B cell (primary cell): ENCODE measurements around the gene CCK. TPM values are rescaled to one million over a fixed set of nuclear protein-coding genes. Genes with fewer than 3 reads are reported as not detected.

ENCODE experiments used
- ATAC-seq: fragments of 200-7000 bp; cut with Tn5 transposase; one replicate; pipeline ENCODE4 v1.10.0; 2021; ENCODE audit warnings: low read depth, mild to moderate bottlenecking, moderate number of reproducible peaks, moderate library complexity
- CTCF ChIA-PET: fragments of 350-600 bp; sonication (Branson Sonifier 250); formaldehyde crosslinking; loops from one replicate; lab custom pipeline; 2021; ENCODE audit warnings: antibody characterized with exemption, inconsistent platforms; lab: Charles Lee
- POLR2A ChIA-PET: fragments of 350-600 bp; sonication (Branson Sonifier 250); formaldehyde crosslinking; loops from one replicate; lab custom pipeline; 2021; ENCODE audit warnings: antibody characterized with exemption; lab: Charles Lee
- DNase-seq: peaks from one replicate; pipeline ENCODE4 v3.0.0; 2013
- H2AFZ ChIP-seq: 2 replicates; pipeline ENCODE4 v1.6.1; 2012; ENCODE audit warnings: mild to moderate bottlenecking, low read depth, low read length; ENCODE audit not compliant: insufficient read depth, poor library complexity, severe bottlenecking
- H3K27ac ChIP-seq, 2 donors: 1 replicate in 1 of 2; 2 replicates in 1 of 2; pipeline ENCODE4 v1.5.1; 2012 to 2013; ENCODE audit warnings: low read length in 2 of 2, mild to moderate bottlenecking in 2 of 2, moderate library complexity in 1 of 2
- H3K27me3 ChIP-seq, 4 experiments: fragments of 200-600 bp in 1 of 4; sonication (generic) in 1 of 4; replicated peaks in 1 of 4; 1 replicate in 2 of 4; 2 replicates in 2 of 4; pipeline versions ENCODE4 v1.6.1 to v1.7.0; 2013 to 2016; ENCODE audit warnings: low read length in 3 of 4, mild to moderate bottlenecking in 2 of 4, mixed read lengths in 1 of 4, moderate library complexity in 1 of 4; ENCODE audit not compliant: insufficient read depth in 4 of 4, control insufficient read depth in 3 of 4; ENCODE audit errors: control extremely low read depth in 1 of 4
- H3K36me3 ChIP-seq, 2 experiments: replicated peaks in 1 of 2; 1 replicate in 1 of 2; 2 replicates in 1 of 2; pipeline versions ENCODE4 v1.6.1 to v1.7.1; 2013; ENCODE audit warnings: low read length in 1 of 2; ENCODE audit not compliant: insufficient read depth in 2 of 2, control insufficient read depth in 1 of 2; ENCODE audit errors: control extremely low read depth in 1 of 2, extremely low read depth in 1 of 2
- H3K4me1 ChIP-seq, 2 donors: fragments of 200-600 bp in 1 of 2; sonication (generic) in 1 of 2; 1 replicate in 1 of 2; 2 replicates in 1 of 2; pipeline versions ENCODE4 v1.5.1 to v1.6.1; 2013 to 2017; ENCODE audit warnings: low read length in 2 of 2; ENCODE audit not compliant: control insufficient read depth in 2 of 2, insufficient read depth in 2 of 2
- H3K4me2 ChIP-seq: replicated peaks from 2 replicates; pipeline ENCODE3; 2012; ENCODE audit warnings: mild to moderate bottlenecking, low read depth, low read length; ENCODE audit not compliant: poor library complexity, severe bottlenecking
- H3K4me3 ChIP-seq, 5 experiments: fragments of 200-600 bp in 1 of 5; sonication (generic) in 1 of 5; 1 replicate in 3 of 5; 2 replicates in 2 of 5; pipeline versions ENCODE4 v1.5.1 to v1.7.0; 2011 to 2016; ENCODE audit warnings: low read length in 4 of 5, mild to moderate bottlenecking in 4 of 5, low read depth in 2 of 5, control low read depth in 1 of 5, moderate library complexity in 1 of 5; ENCODE audit not compliant: insufficient read depth in 1 of 5; ENCODE audit errors: control extremely low read depth in 1 of 5, extremely low read depth in 1 of 5
- H3K79me2 ChIP-seq: fragments of 200-600 bp; sonication (generic); one replicate; pipeline ENCODE4 v1.6.0; 2016; ENCODE audit warnings: low read length; ENCODE audit not compliant: control insufficient read depth, insufficient read depth
- H3K9ac ChIP-seq: fragments of 200-600 bp; sonication (generic); 2 replicates; pipeline ENCODE4 v1.6.1; 2017; ENCODE audit warnings: mild to moderate bottlenecking, low read length, moderate library complexity
- H3K9me3 ChIP-seq, 3 donors: one replicate each; pipeline versions ENCODE4 v1.6.1 to v1.7.1; 2013; ENCODE audit warnings: low read length in 2 of 3; ENCODE audit not compliant: control insufficient read depth in 2 of 3, insufficient read depth in 1 of 3; ENCODE audit errors: control extremely low read depth in 1 of 3
- H4K20me1 ChIP-seq: 2 replicates; pipeline ENCODE4 v1.6.0; 2012; ENCODE audit warnings: mild to moderate bottlenecking, low read length; ENCODE audit not compliant: insufficient read depth, control insufficient read depth, poor library complexity, severe bottlenecking
- H3K27ac Mint-ChIP-seq: one replicate; pipeline ENCODE4 v1.8.0; 2021; ENCODE audit warnings: mixed read lengths
- H3K27me3 Mint-ChIP-seq: one replicate; pipeline ENCODE4 v1.8.0; 2021; ENCODE audit warnings: mixed read lengths
- H3K4me1 Mint-ChIP-seq: one replicate; pipeline ENCODE4 v1.8.0; 2021; ENCODE audit warnings: mixed read lengths
- H3K4me3 Mint-ChIP-seq: one replicate; pipeline ENCODE4 v1.8.0; 2021; ENCODE audit warnings: mixed read lengths
- H3K9me3 Mint-ChIP-seq: one replicate; pipeline ENCODE4 v1.8.0; 2022; ENCODE audit warnings: mixed read lengths; ENCODE audit not compliant: insufficient read depth
- EZH2 ChIP-seq: IDR thresholded peaks from 2 replicates; pipeline ENCODE4 v1.6.1; 2012; ENCODE audit warnings: borderline replicate concordance, low read depth, mild to moderate bottlenecking, moderate library complexity, low read length; ENCODE audit not compliant: insufficient read depth, poor library complexity, severe bottlenecking
- WGBS: methylation state at CpG from one replicate; pipeline ENCODE4 v1.1.5; 2013; ENCODE audit warnings: missing lambda C conversion rate; ENCODE audit not compliant: insufficient coverage; 5-methylcytosine and 5-hydroxymethylcytosine counted together
- intact Hi-C: fragments of 100-400 bp; cut with micrococcal nuclease; formaldehyde crosslinking; loops from one replicate; pipeline ENCODE4 v1.10.0; 2022
- polyA plus RNA-seq: library from polyadenylated mRNA; depleted of rRNA; stranded (reverse); fragments of >200 nt; gene quantifications from 2 replicates; pipeline ENCODE4 v1.2.3, GENCODE V29; 2012
- total RNA-seq, 2 donors: library from RNA; stranded (reverse); fragments of 120-200 nt in 1 of 2; gene quantifications; 1 replicate in 1 of 2; 2 replicates in 1 of 2; pipeline versions ENCODE4 v1.2.3 to v1.2.4, GENCODE V29; 2013 to 2022
- TF ChIP-seq, protein P1 (sequence below): fragments of 200-600 bp; IDR thresholded peaks from one replicate; pipeline ENCODE4 v1.8.0; 2022; ENCODE audit warnings: antibody characterized with exemption, mild to moderate bottlenecking

Gene CCK
- total and polyA plus RNA-seq, 2 donors (not counting 1 experiment from before 2014, with no cell fraction given): not detected

DNA sequence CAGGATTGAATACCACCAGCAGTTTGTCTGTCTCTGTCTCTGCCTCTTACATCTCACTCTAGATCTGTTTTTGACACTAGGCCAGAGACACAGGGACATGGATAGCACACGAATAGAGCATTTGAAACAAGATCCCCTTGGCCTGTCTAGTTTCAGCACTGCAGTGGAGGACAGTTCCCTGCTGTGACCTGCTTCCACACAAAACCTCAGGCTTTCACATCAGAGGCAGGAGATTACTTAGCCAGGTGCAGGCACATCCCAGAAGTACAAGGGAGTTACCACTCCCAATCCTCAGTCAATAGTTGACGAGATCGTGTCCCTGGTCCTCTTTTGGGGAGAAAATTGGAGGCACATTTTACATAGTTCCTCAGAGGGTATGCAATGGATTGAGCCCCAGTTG, 34.0 kb upstream of the CCK start:
- ATAC-seq (no peak), DNase-seq (no peak)
- Histone ChIP-seq H3K27ac (no peak overlapping the region), H2AFZ (no peak overlapping the region), H3K27me3 (peaks cover 0 to 7% (median under 1%) of the 10 kb centered on the region in 4 experiments), H4K20me1 (no peaks in the 10 kb centered on the region), H3K79me2 (no peaks in the 10 kb centered on the region), H3K4me2 (no peak overlapping the region), H3K36me3 (no peaks in the 10 kb centered on the region), H3K9ac (no peak overlapping the region), H3K9me3 (no peaks in the 10 kb centered on the region), H3K4me3 (no peak overlapping the region), H3K4me1 (peaks cover 23 to 24% of the 10 kb centered on the region in 2 donors)
- H3K9me3 Mint-ChIP-seq: no peaks in the 10 kb centered on the region
- ChIA-PET POLR2A (no interaction called here), CTCF (no interaction called here)
- H3K4me3 Mint-ChIP-seq: no peak overlapping the region
- TF ChIP-seq, protein P1, sequence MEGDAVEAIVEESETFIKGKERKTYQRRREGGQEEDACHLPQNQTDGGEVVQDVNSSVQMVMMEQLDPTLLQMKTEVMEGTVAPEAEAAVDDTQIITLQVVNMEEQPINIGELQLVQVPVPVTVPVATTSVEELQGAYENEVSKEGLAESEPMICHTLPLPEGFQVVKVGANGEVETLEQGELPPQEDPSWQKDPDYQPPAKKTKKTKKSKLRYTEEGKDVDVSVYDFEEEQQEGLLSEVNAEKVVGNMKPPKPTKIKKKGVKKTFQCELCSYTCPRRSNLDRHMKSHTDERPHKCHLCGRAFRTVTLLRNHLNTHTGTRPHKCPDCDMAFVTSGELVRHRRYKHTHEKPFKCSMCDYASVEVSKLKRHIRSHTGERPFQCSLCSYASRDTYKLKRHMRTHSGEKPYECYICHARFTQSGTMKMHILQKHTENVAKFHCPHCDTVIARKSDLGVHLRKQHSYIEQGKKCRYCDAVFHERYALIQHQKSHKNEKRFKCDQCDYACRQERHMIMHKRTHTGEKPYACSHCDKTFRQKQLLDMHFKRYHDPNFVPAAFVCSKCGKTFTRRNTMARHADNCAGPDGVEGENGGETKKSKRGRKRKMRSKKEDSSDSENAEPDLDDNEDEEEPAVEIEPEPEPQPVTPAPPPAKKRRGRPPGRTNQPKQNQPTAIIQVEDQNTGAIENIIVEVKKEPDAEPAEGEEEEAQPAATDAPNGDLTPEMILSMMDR: no peak
- TF ChIP-seq EZH2: no peak
- intact Hi-C loops: no loop called here
- H3K4me1 Mint-ChIP-seq: peaks cover 36% of the 10 kb centered on the region
- 42% methylated on average over 1 of the region's 3 CpGs for WGBS
- H3K27ac Mint-ChIP-seq: no peak overlapping the region
- H3K27me3 Mint-ChIP-seq: peaks cover 7% of the 10 kb centered on the region

DNA sequence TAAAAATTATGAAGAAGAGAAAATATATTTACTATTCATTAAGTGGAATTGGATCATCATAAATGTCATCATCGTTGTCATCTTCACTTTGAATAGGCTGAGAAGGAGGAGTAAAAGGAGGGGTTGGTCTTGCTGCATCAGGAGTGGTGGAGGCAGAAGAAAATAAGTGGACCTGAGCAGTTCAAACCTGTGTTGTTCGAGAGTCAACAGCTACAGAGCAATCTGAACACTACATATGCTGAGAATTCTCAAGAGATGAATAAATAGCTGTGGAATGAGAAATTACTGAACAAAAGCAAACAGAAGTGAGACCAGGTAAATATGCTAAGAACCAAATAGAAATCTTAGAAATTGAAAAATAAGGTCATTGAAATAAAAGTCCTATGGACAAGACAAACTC, 32.3 kb upstream of the CCK start:
- Histone ChIP-seq H4K20me1 (no peaks in the 10 kb centered on the region), H3K4me1 (peaks cover 14 to 17% of the 10 kb centered on the region in 2 donors), H3K27ac (no peak overlapping the region), H3K4me3 (no peak overlapping the region), H3K27me3 (peaks cover 0 to 15% (median 2%) of the 10 kb centered on the region in 4 experiments), H2AFZ (no peak overlapping the region), H3K9me3 (no peaks in the 10 kb centered on the region), H3K36me3 (no peaks in the 10 kb centered on the region), H3K79me2 (no peaks in the 10 kb centered on the region), H3K4me2 (no peak overlapping the region), H3K9ac (no peak overlapping the region)
- H3K27ac Mint-ChIP-seq: no peak overlapping the region
- no peak for ATAC-seq
- intact Hi-C loops: no loop called here
- ChIA-PET CTCF (no interaction called here), POLR2A (no interaction called here)
- H3K27me3 Mint-ChIP-seq: peaks cover 19% of the 10 kb centered on the region
- no peak for TF ChIP-seq EZH2
- TF ChIP-seq, protein P1: no peak
- no peak overlapping the region for H3K4me3 Mint-ChIP-seq
- no CpG with 5 or more reads among the region's 2 CpGs for WGBS
- H3K9me3 Mint-ChIP-seq: no peaks in the 10 kb centered on the region
- no peak for DNase-seq
- peaks cover 19% of the 10 kb centered on the region for H3K4me1 Mint-ChIP-seq
